GM23248 (cell line): Measurements from ENCODE around the gene ITGB7. TPM values are rescaled to one million over a fixed set of nuclear protein-coding genes. Genes with fewer than 3 reads are reported as not detected.

ENCODE experiments used
- DNase-seq: peaks from one replicate; pipeline ENCODE4 v3.0.0-alpha.2; 2015
- H2AFZ ChIP-seq: fragments of 200-600 bp; sonication (generic); 2 replicates; pipeline ENCODE4 v1.6.1; 2016; ENCODE audit warnings: antibody characterized with exemption
- H3F3A ChIP-seq: fragments of 200-600 bp; sonication (generic); 2 replicates; pipeline ENCODE4 v1.6.1; 2016; ENCODE audit warnings: mild to moderate bottlenecking, antibody characterized with exemption, mixed run types; ENCODE audit not compliant: insufficient read depth
- H3K27ac ChIP-seq: fragments of 200-600 bp; sonication (generic); 2 replicates; pipeline ENCODE4 v1.5.1; 2016; ENCODE audit warnings: mild to moderate bottlenecking
- H3K27me3 ChIP-seq: fragments of 200-600 bp; sonication (generic); replicated peaks from 2 replicates; pipeline ENCODE4 v1.6.1; 2016; ENCODE audit warnings: mild to moderate bottlenecking; ENCODE audit not compliant: insufficient read depth
- H3K36me3 ChIP-seq: fragments of 200-600 bp; sonication (generic); 2 replicates; pipeline ENCODE4 v1.6.1; 2016; ENCODE audit warnings: low read depth, mild to moderate bottlenecking
- H3K4me1 ChIP-seq: fragments of 200-600 bp; sonication (generic); 2 replicates; pipeline ENCODE4 v1.6.1; 2016; ENCODE audit warnings: mild to moderate bottlenecking; ENCODE audit not compliant: insufficient read depth
- H3K4me2 ChIP-seq: fragments of 200-600 bp; sonication (generic); one replicate; pipeline ENCODE4 v1.6.1; 2016; ENCODE audit warnings: mild to moderate bottlenecking; ENCODE audit not compliant: unreplicated experiment
- H3K4me3 ChIP-seq: fragments of 200-600 bp; sonication (generic); 2 replicates; pipeline ENCODE4 v1.5.1; 2016; ENCODE audit warnings: mild to moderate bottlenecking
- H3K79me2 ChIP-seq: fragments of 200-600 bp; sonication (generic); 2 replicates; pipeline ENCODE4 v1.6.1; 2016; ENCODE audit warnings: mild to moderate bottlenecking; ENCODE audit not compliant: insufficient read depth
- H3K9ac ChIP-seq: fragments of 200-600 bp; sonication (generic); 2 replicates; pipeline ENCODE4 v1.6.1; 2016; ENCODE audit warnings: mild to moderate bottlenecking
- H3K9me2 ChIP-seq: fragments of 200-600 bp; sonication (generic); 2 replicates; pipeline ENCODE4 v1.6.1; 2016; ENCODE audit warnings: mixed run types, mild to moderate bottlenecking, moderate library complexity; ENCODE audit not compliant: insufficient read depth
- H3K9me3 ChIP-seq: fragments of 200-600 bp; sonication (generic); one replicate; pipeline ENCODE4 v1.6.1; 2017; ENCODE audit warnings: low read depth
- H4K20me1 ChIP-seq: fragments of 200-600 bp; sonication (generic); 2 replicates; pipeline ENCODE4 v1.6.0; 2016; ENCODE audit not compliant: insufficient read depth
- EZH2 ChIP-seq: fragments of 200-600 bp; sonication (generic); IDR thresholded peaks from 2 replicates; pipeline ENCODE4 v1.6.1; 2018; ENCODE audit warnings: antibody characterized with exemption, mild to moderate bottlenecking; ENCODE audit not compliant: insufficient read depth, poor library complexity, severe bottlenecking
- EZH2phosphoT487 ChIP-seq: fragments of 200-600 bp; sonication (generic); IDR thresholded peaks from 2 replicates; pipeline ENCODE4 v1.6.1; 2018; ENCODE audit warnings: antibody characterized with exemption, moderate library complexity, mild to moderate bottlenecking, low read depth; ENCODE audit not compliant: insufficient read depth
- WGBS, 2 experiments: methylation state at CpG; one replicate each; pipeline ENCODE4 v1.1.6; 2015 to 2017; ENCODE audit warnings: low lambda C conversion rate in 2 of 2, low coverage in 1 of 2; ENCODE audit errors: missing lambda C conversion rate in 2 of 2; 5-methylcytosine and 5-hydroxymethylcytosine counted together
- in situ Hi-C: fragments of 300-500 bp; cut with MboI; formaldehyde crosslinking; loops from 2 replicates; pipeline ENCODE4 v1.15.0; 2020
- polyA plus RNA-seq: library from polyadenylated mRNA; unstranded; fragments of >200 nt; fragmentation: Nextera tagmentation; extraction: Ambion mirVana; gene quantifications from 2 replicates; pipeline ENCODE4 v1.2.1, GENCODE V29; 2016
- total RNA-seq: library from RNA; depleted of rRNA; stranded (reverse); fragments of >200 nt; shearing (Covaris generic); gene quantifications from 2 replicates; pipeline ENCODE4 v1.2.3, GENCODE V29; 2014

The ITGB7 gene
- total and polyA plus RNA-seq, 2 experiments from 2014 or later, result 1.2 to 1.4 TPM

- peaks cover 43% of the 10 kb centered on the region for H3F3A ChIP-seq
- 0 out of 2 replicates have a peak overlapping the region, but pooled peaks have one; percentile 10 for H3K27ac ChIP-seq
- H3K9me2 ChIP-seq, result no peaks in the 10 kb centered on the region
- peaks cover 53% of the 10 kb centered on the region for H3K36me3 ChIP-seq
- H3K4me2 ChIP-seq, result no peak overlapping the region
- in situ Hi-C loops, result loop anchor here (10.0 kb wide), 1 partner anchor 72 kb away; no protein-coding TSS in a partner anchor
- no peak overlapping the region for H3K4me3 ChIP-seq
- H2AFZ ChIP-seq, result no peak overlapping the region
- no peaks in the 10 kb centered on the region for H4K20me1 ChIP-seq
- H3K79me2 ChIP-seq, result peaks cover 43% of the 10 kb centered on the region
- peak; percentile 36 for DNase-seq
- H3K9ac ChIP-seq, result peak overlapping the region; percentile 36; the same call in 1 of the 2 replicates
- H3K27me3 ChIP-seq, result no peaks in the 10 kb centered on the region
- peaks cover 28% of the 10 kb centered on the region for H3K4me1 ChIP-seq
- TF ChIP-seq EZH2phosphoT487 (no peak), EZH2 (no peak)
- WGBS, 2 experiments, result 28 to 37% methylated on average over 12 of the region's 12 CpGs
- no peaks in the 10 kb centered on the region for H3K9me3 ChIP-seq
These were observed 5.9 kb upstream of the ITGB7 start for GRCh38 chr12:53212931-53213330.

- Histone ChIP-seq H3K4me3 (no peak overlapping the region), H3K4me1 (peaks cover 21% of the 10 kb centered on the region), H3F3A (peaks cover 50% of the 10 kb centered on the region), H4K20me1 (no peaks in the 10 kb centered on the region), H3K36me3 (peaks cover 53% of the 10 kb centered on the region), H3K27me3 (no peaks in the 10 kb centered on the region), H3K9ac (no peak overlapping the region), H3K27ac (no peak overlapping the region), H3K4me2 (no peak overlapping the region), H3K79me2 (peaks cover 31% of the 10 kb centered on the region), H3K9me3 (no peaks in the 10 kb centered on the region), H2AFZ (no peak overlapping the region), H3K9me2 (no peaks in the 10 kb centered on the region)
- no peak for TF ChIP-seq EZH2phosphoT487
- TF ChIP-seq EZH2, result no peak
- no peak for DNase-seq
- WGBS, 2 experiments, result 85 to 86% methylated on average over 13 of the region's 13 CpGs
- in situ Hi-C loops, result loop anchor here (10.0 kb wide), 1 partner anchor 73 kb away; no protein-coding TSS in a partner anchor
These were observed 4.7 kb upstream of the ITGB7 start for GRCh38 chr12:53211476-53212381.

- Histone ChIP-seq H3K27me3 (no peaks in the 10 kb centered on the region), H3K79me2 (peaks cover 22% of the 10 kb centered on the region), H3K4me2 (no peak overlapping the region), H3K9me2 (no peaks in the 10 kb centered on the region), H3F3A (peaks cover 51% of the 10 kb centered on the region), H3K9ac (no peak overlapping the region), H3K4me3 (no peak overlapping the region), H3K27ac (no peak overlapping the region), H4K20me1 (no peaks in the 10 kb centered on the region), H3K9me3 (no peaks in the 10 kb centered on the region), H3K4me1 (peaks cover 21% of the 10 kb centered on the region), H3K36me3 (peaks cover 53% of the 10 kb centered on the region), H2AFZ (no peak overlapping the region)
- DNase-seq, result no peak
- WGBS, 2 experiments, result 55 to 61% methylated on average over 4 of the region's 4 CpGs
- in situ Hi-C loops, result loop anchor here (10.0 kb wide), 1 partner anchor 74 kb away; no protein-coding TSS in a partner anchor
- TF ChIP-seq EZH2 (no peak), EZH2phosphoT487 (no peak)
These were observed 3.8 kb upstream of the ITGB7 start for GRCh38 chr12:53210843-53211242.

DNA sequence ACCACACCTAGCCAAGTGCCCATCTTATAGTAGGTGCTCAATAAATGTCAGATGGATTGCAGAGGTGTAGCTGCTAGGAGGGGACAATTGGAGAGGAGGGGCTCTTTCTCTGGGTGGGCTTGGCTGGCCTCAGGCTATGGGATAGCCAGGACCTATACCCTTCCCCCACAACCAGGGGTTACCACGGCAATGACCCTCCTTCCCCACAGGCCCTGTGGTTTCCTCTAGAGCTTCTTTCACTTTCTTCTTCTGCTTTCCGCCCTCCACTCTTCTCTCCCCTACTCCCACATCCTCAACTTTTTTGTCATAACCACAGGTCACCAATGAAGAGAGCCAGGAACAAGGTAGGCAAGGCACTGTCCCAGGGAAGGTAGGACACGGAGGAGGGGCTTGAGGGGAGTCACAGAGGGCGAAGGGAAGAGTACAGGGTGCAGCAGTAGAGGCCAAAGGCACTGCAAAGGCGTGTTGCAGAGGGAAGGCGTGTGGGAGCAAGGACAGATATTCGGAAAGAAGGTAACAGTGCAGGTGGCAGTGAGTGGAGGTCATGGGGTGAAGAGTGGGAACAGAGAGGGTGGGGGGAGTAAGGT is 1.9 kb upstream of the ITGB7 start:
- H2AFZ ChIP-seq, result no peak overlapping the region
- H3K4me2 ChIP-seq, result no peak overlapping the region
- in situ Hi-C loops, result no loop called here

More for the DNA sequence above, 1.9 kb upstream of the ITGB7 start:
- TF ChIP-seq EZH2, result no peak
- 0 out of 2 replicates have a peak, but pooled peaks cover 3% of the 10 kb centered on the region for H3K79me2 ChIP-seq
- no peaks in the 10 kb centered on the region for H4K20me1 ChIP-seq
- no peaks in the 10 kb centered on the region for H3K9me2 ChIP-seq
- peaks cover 54% of the 10 kb centered on the region for H3F3A ChIP-seq
- peaks cover 19% of the 10 kb centered on the region for H3K4me1 ChIP-seq
- H3K9me3 ChIP-seq, result no peaks in the 10 kb centered on the region
- WGBS, 2 experiments, result 71 to 73% methylated on average over 7 of the region's 7 CpGs
- no peak for DNase-seq
- H3K4me3 ChIP-seq, result no peak overlapping the region
- no peaks in the 10 kb centered on the region for H3K27me3 ChIP-seq
- H3K27ac ChIP-seq, result no peak overlapping the region
- peaks cover 45% of the 10 kb centered on the region for H3K36me3 ChIP-seq
- no peak overlapping the region for H3K9ac ChIP-seq
